Astrocyte (in vitro differentiated cells and primary cell): ENCODE measurements around the gene ZER1. TPM values are rescaled to one million over a fixed set of nuclear protein-coding genes. Genes with fewer than 3 reads are reported as not detected.

Experiments
- DNase-seq: peaks from one replicate; pipeline ENCODE4 v3.0.0-alpha.2; 2010; ENCODE audit warnings: low read depth
- FAIRE-seq: peaks from 2 replicates; lab custom pipeline; 2011; peaks lifted over from hg19 to GRCh38; lab: Jason Lieb, UNC
- H2AFZ ChIP-seq: 2 replicates; pipeline ENCODE4 v1.6.0; 2012; ENCODE audit warnings: low read depth, low read length, inconsistent platforms
- H3K27ac ChIP-seq: 2 replicates; pipeline ENCODE4 v1.5.1; 2011; ENCODE audit warnings: low read depth, low read length, inconsistent platforms
- H3K27me3 ChIP-seq: 2 replicates; pipeline ENCODE4 v1.6.0; 2011; ENCODE audit warnings: low read length, inconsistent platforms; ENCODE audit not compliant: insufficient read depth
- H3K36me3 ChIP-seq: 2 replicates; pipeline ENCODE4 v1.5.1; 2011; ENCODE audit warnings: low read length, inconsistent platforms; ENCODE audit not compliant: insufficient read depth
- H3K4me1 ChIP-seq: 2 replicates; pipeline ENCODE4 v1.5.1; 2011; ENCODE audit warnings: low read length, inconsistent platforms; ENCODE audit not compliant: insufficient read depth
- H3K4me2 ChIP-seq: 2 replicates; pipeline ENCODE4 v1.6.0; 2012; ENCODE audit warnings: low read length, inconsistent platforms
- H3K4me3 ChIP-seq: 2 replicates; pipeline ENCODE4 v1.5.1; 2011; ENCODE audit warnings: low read depth, mild to moderate bottlenecking, low read length, inconsistent platforms; ENCODE audit not compliant: insufficient read depth
- H3K79me2 ChIP-seq: 2 replicates; pipeline ENCODE4 v1.6.0; 2012; ENCODE audit warnings: mild to moderate bottlenecking, low read length, inconsistent platforms; ENCODE audit not compliant: insufficient read depth
- H3K9ac ChIP-seq: 2 replicates; pipeline ENCODE4 v1.6.0; 2012; ENCODE audit warnings: mild to moderate bottlenecking, low read length, inconsistent platforms
- H3K9me3 ChIP-seq: 2 replicates; pipeline ENCODE4 v1.5.1; 2012; ENCODE audit warnings: low read depth, mild to moderate bottlenecking, low read length, inconsistent platforms; ENCODE audit not compliant: insufficient read depth
- H4K20me1 ChIP-seq: 2 replicates; pipeline ENCODE4 v1.6.0; 2012; ENCODE audit warnings: low read length, inconsistent platforms; ENCODE audit not compliant: insufficient read depth
- H3K27ac Mint-ChIP-seq: one replicate; pipeline ENCODE4 v1.8.0; 2021; ENCODE audit warnings: mild to moderate bottlenecking, mixed read lengths; ENCODE audit not compliant: unreplicated experiment
- H3K27me3 Mint-ChIP-seq: one replicate; pipeline ENCODE4 v1.8.0; 2021; ENCODE audit warnings: low read depth, mixed read lengths; ENCODE audit not compliant: unreplicated experiment
- H3K36me3 Mint-ChIP-seq: one replicate; pipeline ENCODE4 v1.8.0; 2021; ENCODE audit warnings: low read depth, mixed read lengths; ENCODE audit not compliant: unreplicated experiment
- H3K4me1 Mint-ChIP-seq: one replicate; pipeline ENCODE4 v1.8.0; 2021; ENCODE audit warnings: low read depth, mixed read lengths; ENCODE audit not compliant: unreplicated experiment
- H3K4me3 Mint-ChIP-seq: one replicate; pipeline ENCODE4 v1.8.0; 2021; ENCODE audit warnings: mild to moderate bottlenecking, moderate library complexity, mixed read lengths; ENCODE audit not compliant: unreplicated experiment
- H3K9me3 Mint-ChIP-seq: one replicate; pipeline ENCODE4 v1.8.0; 2021; ENCODE audit warnings: mild to moderate bottlenecking, mixed read lengths; ENCODE audit not compliant: unreplicated experiment
- CTCF ChIP-seq: IDR thresholded peaks from 2 replicates; pipeline ENCODE4 v1.5.1; 2011; ENCODE audit warnings: low read depth, mild to moderate bottlenecking, inconsistent platforms, low read length, moderate library complexity; ENCODE audit not compliant: insufficient read depth
- EZH2 ChIP-seq: IDR thresholded peaks from 2 replicates; pipeline ENCODE4 v1.6.1; 2012; ENCODE audit warnings: mild to moderate bottlenecking, low read length, inconsistent platforms; ENCODE audit not compliant: insufficient read depth
- total RNA-seq: library from RNA; stranded (reverse); gene quantifications from 2 replicates; pipeline ENCODE4 v1.2.1, GENCODE V29; 2021

Gene ZER1
- total RNA-seq, 1 donor from 2014 or later: 31.0 TPM

- H3K27me3 ChIP-seq: no peaks in the 10 kb centered on the region
- H3K4me2 ChIP-seq: no peak overlapping the region
- FAIRE-seq: no peak
- no peaks in the 10 kb centered on the region for H4K20me1 ChIP-seq
- no peak overlapping the region for H2AFZ ChIP-seq
- H3K9ac ChIP-seq: no peak overlapping the region
- peaks cover 7% of the 10 kb centered on the region for H3K4me1 ChIP-seq
- no peak overlapping the region for H3K4me3 Mint-ChIP-seq
- H3K4me3 ChIP-seq: no peak overlapping the region
- H3K9me3 ChIP-seq: no peaks in the 10 kb centered on the region
- peaks cover 3% of the 10 kb centered on the region for H3K36me3 Mint-ChIP-seq
- H3K27ac Mint-ChIP-seq: no peak overlapping the region
- TF ChIP-seq CTCF (no peak), EZH2 (no peak)
- no peaks in the 10 kb centered on the region for H3K36me3 ChIP-seq
- H3K4me1 Mint-ChIP-seq: peaks cover 3% of the 10 kb centered on the region
- H3K9me3 Mint-ChIP-seq: no peaks in the 10 kb centered on the region
- no peaks in the 10 kb centered on the region for H3K27me3 Mint-ChIP-seq
- no peak overlapping the region for H3K27ac ChIP-seq
- no peaks in the 10 kb centered on the region for H3K79me2 ChIP-seq
- DNase-seq: no peak
These were observed 51.7 kb downstream of the ZER1 start for GRCh38 chr9:128719919-128720605.

- no peaks in the 10 kb centered on the region for H3K36me3 ChIP-seq
- H3K4me2 ChIP-seq: no peak overlapping the region
- H3K27me3 Mint-ChIP-seq: no peaks in the 10 kb centered on the region
- H3K27ac Mint-ChIP-seq: no peak overlapping the region
- no peak overlapping the region for H3K27ac ChIP-seq
- TF ChIP-seq CTCF: no peak
- TF ChIP-seq EZH2: no peak
- H3K27me3 ChIP-seq: no peaks in the 10 kb centered on the region
- no peaks in the 10 kb centered on the region for H3K9me3 Mint-ChIP-seq
- H4K20me1 ChIP-seq: no peaks in the 10 kb centered on the region
- no peak overlapping the region for H2AFZ ChIP-seq
- peaks cover 3% of the 10 kb centered on the region for H3K36me3 Mint-ChIP-seq
- H3K9ac ChIP-seq: no peak overlapping the region
- no peaks in the 10 kb centered on the region for H3K4me1 Mint-ChIP-seq
- FAIRE-seq (no peak), DNase-seq (no peak)
- H3K4me1 ChIP-seq: peaks cover 2% of the 10 kb centered on the region
- no peaks in the 10 kb centered on the region for H3K79me2 ChIP-seq
- no peak overlapping the region for H3K4me3 Mint-ChIP-seq
- no peaks in the 10 kb centered on the region for H3K9me3 ChIP-seq
- H3K4me3 ChIP-seq: no peak overlapping the region
These were observed 53.3 kb downstream of the ZER1 start for GRCh38 chr9:128718475-128718874.

DNA sequence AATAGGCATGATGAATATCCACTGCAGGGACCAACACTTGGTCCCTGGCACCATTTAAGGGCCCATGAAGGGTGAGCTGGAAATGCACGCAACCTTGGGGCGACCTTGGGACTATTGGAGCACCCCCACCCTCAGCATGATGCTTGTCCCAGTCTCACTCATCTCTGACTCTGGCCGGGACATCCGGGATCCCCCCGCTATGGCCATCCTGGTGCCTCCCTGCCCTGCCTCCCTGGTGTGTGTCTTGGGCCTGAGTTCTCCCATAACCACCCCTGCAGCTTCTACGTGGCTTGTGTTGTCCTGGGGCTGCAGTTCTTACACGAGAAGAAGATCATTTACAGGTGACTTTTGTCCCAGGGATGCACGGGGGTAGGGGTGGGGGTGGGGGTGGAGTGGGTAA, 53.7 kb downstream of the ZER1 start:
- H3K36me3 Mint-ChIP-seq: peaks cover 3% of the 10 kb centered on the region
- FAIRE-seq (no peak), DNase-seq (no peak)
- Histone ChIP-seq H3K4me2 (no peak overlapping the region), H3K9me3 (no peaks in the 10 kb centered on the region), H2AFZ (no peak overlapping the region), H3K79me2 (no peaks in the 10 kb centered on the region), H3K27me3 (no peaks in the 10 kb centered on the region), H3K36me3 (no peaks in the 10 kb centered on the region), H4K20me1 (no peaks in the 10 kb centered on the region), H3K4me1 (no peaks in the 10 kb centered on the region), H3K27ac (no peak overlapping the region), H3K4me3 (no peak overlapping the region), H3K9ac (no peak overlapping the region)
- no peak for TF ChIP-seq EZH2
- no peak for TF ChIP-seq CTCF
- no peaks in the 10 kb centered on the region for H3K4me1 Mint-ChIP-seq
- no peak overlapping the region for H3K4me3 Mint-ChIP-seq
- H3K27me3 Mint-ChIP-seq: no peaks in the 10 kb centered on the region
- H3K27ac Mint-ChIP-seq: no peak overlapping the region
- H3K9me3 Mint-ChIP-seq: no peaks in the 10 kb centered on the region
